ELR (cell line): ENCODE measurements around the gene PRKAA1.
A peak's percentile ranks its signal among the peaks of the same experiment; 100 is the strongest.
"Not testable (repeated sequence)": the region's sequence is repeated elsewhere in the genome, so short reads cannot be mapped to it uniquely, and the experiment has no call there.

Experiments used
- DNase-seq: peaks from one replicate; pipeline ENCODE4 v3.0.0-alpha.2; 2015; ENCODE audit warnings: low read depth

Gene PRKAA1

GRCh38 chr5:40825461-40826043 lies 27.4 kb upstream of the PRKAA1 start:
- peak; percentile 50 for DNase-seq

GRCh38 chr5:40823459-40823858 lies 25.3 kb upstream of the PRKAA1 start:
- no peak for DNase-seq

- no peak for DNase-seq
These were observed 15.6 kb upstream of the PRKAA1 start for GRCh38 chr5:40813698-40814281.

- no peak for DNase-seq
These were observed 14.0 kb upstream of the PRKAA1 start for GRCh38 chr5:40812125-40812524.

GRCh38 chr5:40801771-40802562 lies 3.8 kb upstream of the PRKAA1 start:
- no peak for DNase-seq

- peak; percentile 30 for DNase-seq
These were observed 1.1 kb upstream of the PRKAA1 start for GRCh38 chr5:40799258-40799657.

GRCh38 chr5:40798801-40799210 lies 632 bp upstream of the PRKAA1 start:
- DNase-seq: peak; percentile 83

- DNase-seq: peak; percentile 87
These were observed 732 bp downstream of the PRKAA1 start for GRCh38 chr5:40797273-40798011.

- peak; percentile 31 for DNase-seq
These were observed 1.7 kb downstream of the PRKAA1 start for GRCh38 chr5:40796487-40796889.

- not testable (repeated sequence) for DNase-seq
These were observed 3.3 kb downstream of the PRKAA1 start for GRCh38 chr5:40794877-40795276.

GRCh38 chr5:40794340-40794739 lies 3.8 kb downstream of the PRKAA1 start:
- DNase-seq: not testable (repeated sequence)

- DNase-seq: not testable (repeated sequence)
These were observed 5.5 kb downstream of the PRKAA1 start for GRCh38 chr5:40792691-40793090.

GRCh38 chr5:40791715-40792139 lies 6.4 kb downstream of the PRKAA1 start:
- peak; percentile 2 for DNase-seq

GRCh38 chr5:40790947-40791593 lies 7.1 kb downstream of the PRKAA1 start:
- peak; percentile 2 for DNase-seq

- not testable (repeated sequence) for DNase-seq
These were observed 9.2 kb downstream of the PRKAA1 start for GRCh38 chr5:40788941-40789340.

GRCh38 chr5:40787986-40788385 lies 10.2 kb downstream of the PRKAA1 start:
- DNase-seq: no peak

GRCh38 chr5:40786664-40787063 lies 11.5 kb downstream of the PRKAA1 start:
- not testable (repeated sequence) for DNase-seq

GRCh38 chr5:40784916-40785315 lies 13.3 kb downstream of the PRKAA1 start:
- DNase-seq: no peak

- no peak for DNase-seq
These were observed 14.0 kb downstream of the PRKAA1 start for GRCh38 chr5:40784027-40784653.

- DNase-seq: no peak
These were observed 16.2 kb downstream of the PRKAA1 start for GRCh38 chr5:40781843-40782409.

- no peak for DNase-seq
These were observed 17.3 kb downstream of the PRKAA1 start for GRCh38 chr5:40780858-40781257.
